NOMO-1 treated with dmso at 0.1 percent for 144 hours (cell line): Measurements from ENCODE around the gene SORCS3.

Experiments
- DNase-seq: peaks from one replicate; lab custom pipeline; 2025; ENCODE audit not compliant: unreplicated experiment; lab: John Stamatoyannopoulos, UW

The SORCS3 gene

DNA sequence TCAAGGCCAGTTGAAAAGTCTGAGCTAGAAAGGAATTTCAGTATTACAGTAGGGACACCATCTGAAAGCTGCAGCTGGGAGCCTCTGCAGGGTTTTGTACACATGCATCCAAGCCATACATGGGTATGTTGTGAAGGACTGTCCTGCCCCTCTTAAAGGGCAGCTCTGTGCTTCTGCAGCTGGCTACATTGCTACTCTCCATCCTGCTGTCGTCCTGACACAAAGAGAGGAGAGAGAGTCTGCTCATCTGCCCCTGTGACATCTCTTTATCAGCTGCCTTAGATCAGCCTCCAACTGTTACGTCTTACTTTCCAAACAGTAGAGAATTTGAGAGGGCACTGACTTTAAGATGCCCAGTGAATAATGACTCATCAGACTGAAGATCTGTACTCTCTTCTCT lies 602.7 kb downstream of the SORCS3 start:
- no peak for DNase-seq

DNA sequence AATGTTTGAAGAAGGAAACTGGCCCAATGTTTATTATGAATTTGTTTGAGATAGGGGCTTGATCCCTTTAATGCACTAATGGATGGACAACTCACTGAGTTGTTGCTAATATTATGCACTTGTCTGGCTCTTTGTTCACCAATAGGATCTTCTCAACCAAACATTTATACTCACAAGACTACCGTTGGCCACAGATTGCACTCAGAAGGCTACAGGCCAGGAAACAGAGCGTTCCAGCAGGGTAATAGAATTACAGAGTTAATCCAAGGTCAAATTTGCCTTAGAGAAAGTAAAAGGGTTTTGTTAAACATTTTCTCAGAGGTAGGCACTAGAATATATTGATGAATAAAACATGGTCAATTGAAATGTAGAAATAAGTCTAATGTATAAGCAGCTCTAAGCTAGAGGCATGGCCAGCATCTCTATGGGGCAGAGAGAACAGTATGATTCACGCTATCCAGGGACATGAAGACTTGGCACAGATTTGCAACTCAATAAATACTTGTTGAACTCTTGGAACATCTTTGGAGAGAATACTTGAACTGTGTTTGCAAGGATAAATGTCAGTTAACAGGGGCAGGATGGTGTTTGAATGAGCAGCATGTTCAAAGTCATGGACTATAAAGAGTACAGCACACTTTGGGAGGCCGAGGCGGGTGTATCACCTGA lies 606.9 kb downstream of the SORCS3 start:
- no peak for DNase-seq

DNA sequence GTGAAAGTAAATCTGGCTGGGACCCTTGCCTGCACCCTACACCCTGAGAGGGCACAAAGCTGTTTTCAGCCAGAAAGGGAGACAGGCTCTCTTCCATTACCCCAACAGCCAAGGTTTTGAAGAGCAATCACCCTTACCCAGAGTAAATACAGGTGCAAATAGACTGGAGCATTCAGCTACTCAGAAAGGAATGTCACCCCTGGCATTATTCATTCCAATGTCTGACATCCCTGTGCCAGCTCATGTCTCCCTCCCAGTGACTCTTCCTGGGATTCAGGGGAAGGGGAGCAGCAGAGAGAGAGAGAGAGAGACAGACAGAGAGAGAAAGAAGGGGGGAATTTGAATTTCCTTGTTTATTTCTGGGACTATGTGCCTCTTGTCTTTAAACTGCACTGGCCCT lies 611.8 kb downstream of the SORCS3 start:
- no peak for DNase-seq

DNA sequence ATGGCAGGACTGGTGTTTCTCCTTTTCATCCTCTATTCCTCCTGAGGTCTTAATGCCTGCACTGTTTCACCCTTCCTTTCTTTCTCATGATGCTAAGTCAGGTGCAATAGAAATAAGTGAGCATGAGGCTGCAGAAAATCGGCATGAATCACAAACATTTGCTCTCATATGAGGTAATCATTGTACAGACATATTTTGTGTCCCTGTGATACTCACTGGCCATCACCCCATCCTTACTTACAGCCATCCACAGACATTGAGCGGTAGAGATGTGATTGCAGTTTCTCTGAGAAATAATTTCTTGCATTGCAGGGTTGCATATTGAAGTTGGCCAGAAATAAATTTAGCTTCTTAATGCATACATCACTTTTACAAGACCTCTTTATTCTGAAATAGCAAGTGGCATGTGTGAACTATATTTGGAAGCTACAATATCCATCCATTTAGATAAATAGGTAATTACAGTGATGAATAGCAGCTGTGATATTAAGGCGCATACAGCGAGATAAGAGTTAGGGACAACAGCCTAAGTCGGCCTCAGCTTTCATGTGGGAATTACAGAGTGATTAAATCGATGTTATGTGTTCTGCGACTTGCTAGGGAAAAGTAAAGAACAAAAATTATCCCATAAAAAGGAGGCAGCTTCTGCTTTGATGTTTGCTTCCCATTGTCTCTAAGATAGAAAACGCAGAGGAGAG lies 612.6 kb downstream of the SORCS3 start:
- DNase-seq: no peak

DNA sequence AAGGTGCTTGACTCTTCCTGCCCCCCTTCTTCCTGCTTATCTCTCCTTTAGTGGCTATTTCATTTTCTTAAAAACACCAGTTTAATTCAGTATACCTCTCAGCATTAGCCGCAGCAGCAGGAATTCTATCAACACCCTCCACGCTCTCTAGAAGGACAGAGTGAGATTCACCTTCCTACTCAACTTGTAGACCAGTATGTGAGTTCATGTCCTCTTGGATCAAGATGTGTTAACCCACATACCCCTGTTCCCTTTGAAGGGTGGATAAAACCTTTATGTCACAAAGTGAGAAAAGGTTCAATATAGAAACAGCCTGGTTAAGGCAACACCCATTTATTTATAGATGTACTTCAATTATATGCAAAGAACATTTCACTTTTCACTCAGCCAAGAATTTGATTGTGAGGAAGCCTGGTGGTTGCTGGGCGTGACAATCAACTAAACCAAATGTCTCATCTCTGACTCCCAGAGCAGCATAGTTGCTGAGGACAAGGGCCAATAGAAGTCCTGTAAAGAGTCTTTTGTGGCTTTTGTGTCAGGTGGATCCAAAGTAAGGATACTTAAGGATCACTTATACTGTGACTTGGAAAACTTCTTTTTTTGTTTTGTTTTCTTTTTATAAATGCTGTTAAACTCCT lies 617.1 kb downstream of the SORCS3 start:
- no peak for DNase-seq

DNA sequence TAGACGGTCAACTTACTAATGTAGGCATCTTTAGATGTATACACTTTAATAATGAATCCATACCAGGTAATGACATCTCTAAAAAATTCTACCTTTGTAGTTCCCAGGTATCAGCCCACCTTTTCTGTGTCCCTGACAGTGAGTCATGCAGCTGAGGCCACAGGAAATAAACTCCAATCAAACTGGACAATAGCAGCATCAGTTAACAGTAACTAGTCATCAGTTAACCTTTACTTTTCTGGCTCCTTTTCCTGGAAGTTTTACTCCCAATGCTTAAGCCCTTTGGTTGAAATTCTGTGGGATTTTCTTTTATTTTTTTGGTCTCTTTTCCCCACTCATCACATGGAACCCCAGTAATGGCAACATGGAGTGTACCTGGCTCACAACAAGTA lies 617.6 kb downstream of the SORCS3 start:
- DNase-seq: no peak

DNA sequence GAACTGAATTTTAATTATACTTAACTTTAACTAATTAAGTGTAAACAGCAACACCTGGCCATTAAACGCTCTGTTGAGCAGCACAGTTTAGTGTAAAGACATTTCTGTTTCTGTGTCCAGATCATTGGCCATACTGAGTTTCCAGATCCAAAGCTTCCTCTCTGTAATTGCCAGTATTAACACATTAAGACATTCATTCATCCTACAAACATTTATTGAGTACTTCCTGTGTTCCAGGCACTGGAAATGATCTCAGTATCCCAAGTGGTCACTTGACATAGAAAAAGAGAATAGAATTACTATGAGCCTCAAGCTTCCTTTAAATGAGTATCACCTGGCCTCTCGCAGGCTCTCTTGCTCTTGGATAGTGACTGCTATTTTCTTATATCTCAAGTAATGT lies 618.1 kb downstream of the SORCS3 start:
- DNase-seq: no peak

DNA sequence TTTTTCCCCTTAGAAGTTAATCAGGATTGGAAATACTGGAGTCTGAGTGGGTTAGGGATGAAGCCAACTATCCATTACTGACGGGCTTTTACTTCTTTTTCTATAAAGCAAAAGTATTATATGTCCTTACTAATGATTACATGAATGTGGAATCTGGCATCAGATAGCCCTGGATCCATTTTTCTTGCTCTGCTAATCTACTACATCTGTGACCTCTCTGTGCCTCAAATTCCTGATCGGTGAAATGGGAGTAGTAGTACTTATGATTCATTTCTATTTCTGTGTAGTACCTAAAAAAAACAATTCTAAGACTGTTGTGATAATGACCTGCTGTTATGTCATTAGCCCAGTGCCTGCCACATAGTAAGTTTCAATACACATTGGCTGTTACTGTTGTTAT lies 621.6 kb downstream of the SORCS3 start:
- DNase-seq: no peak

DNA sequence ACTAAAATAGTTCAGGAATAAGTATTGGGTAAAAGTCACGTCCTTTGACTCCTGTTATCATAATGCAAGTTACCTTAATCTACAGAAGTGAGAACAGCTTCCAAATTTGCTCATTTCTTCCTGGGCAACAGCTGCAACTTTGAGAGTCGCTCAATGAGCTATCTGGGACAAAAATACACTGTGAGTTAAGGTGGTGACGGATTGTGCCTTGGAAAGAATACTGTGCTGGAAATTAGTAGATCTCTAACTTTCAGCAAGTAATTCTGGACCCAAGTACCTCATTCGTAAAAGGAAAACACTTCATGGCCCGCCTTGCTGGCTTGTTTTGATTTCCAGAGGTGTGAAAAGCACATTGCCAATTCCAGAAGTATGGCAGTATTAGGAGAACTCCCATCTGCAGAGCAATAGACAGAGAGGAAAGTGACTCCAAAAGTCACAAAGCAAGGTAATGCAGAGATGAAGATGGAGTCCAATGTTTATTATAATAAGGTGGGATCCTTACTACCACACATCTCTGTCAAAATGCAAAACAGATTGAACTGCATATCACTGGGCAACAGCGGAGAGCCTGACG lies 626.0 kb downstream of the SORCS3 start:
- DNase-seq: no peak

DNA sequence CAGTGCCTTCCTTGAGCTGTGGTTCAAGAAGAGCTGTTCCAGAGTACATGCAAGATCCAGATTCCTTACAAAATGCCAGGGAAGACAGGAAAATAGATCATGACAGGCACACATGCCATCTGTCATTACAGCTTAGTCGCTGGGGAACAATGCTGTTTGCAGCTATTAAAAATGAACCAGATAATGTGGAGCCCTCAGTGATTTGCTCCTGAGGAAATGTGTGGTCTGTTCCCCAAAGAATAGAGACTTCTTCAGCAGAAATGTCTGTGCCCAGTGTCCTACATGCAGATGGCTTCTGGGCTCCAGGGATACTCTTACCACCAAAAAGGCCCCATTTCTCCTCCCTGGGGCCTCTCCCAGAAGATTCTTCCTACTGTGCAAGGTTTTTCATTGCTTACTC lies 627.9 kb downstream of the SORCS3 start:
- DNase-seq: no peak

DNA sequence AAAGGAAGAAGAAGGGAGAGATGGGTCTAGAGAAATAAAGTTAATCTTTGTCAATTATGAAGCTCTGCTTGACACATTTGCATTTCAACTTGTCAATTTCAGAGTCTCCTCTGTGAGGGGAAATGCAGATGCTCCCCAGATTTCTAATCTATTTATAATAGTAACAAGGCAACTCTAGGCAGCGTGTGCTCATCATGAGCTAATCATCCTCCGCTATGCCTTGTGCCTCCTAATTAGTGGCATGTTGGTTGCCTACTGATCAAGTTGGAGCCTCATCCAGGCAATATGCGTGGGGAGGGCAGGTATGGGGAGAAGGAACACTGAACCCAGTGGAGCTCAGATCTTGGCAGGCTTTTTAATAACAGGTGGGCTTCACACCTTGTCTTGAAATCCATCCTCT lies 628.6 kb downstream of the SORCS3 start:
- no peak for DNase-seq

DNA sequence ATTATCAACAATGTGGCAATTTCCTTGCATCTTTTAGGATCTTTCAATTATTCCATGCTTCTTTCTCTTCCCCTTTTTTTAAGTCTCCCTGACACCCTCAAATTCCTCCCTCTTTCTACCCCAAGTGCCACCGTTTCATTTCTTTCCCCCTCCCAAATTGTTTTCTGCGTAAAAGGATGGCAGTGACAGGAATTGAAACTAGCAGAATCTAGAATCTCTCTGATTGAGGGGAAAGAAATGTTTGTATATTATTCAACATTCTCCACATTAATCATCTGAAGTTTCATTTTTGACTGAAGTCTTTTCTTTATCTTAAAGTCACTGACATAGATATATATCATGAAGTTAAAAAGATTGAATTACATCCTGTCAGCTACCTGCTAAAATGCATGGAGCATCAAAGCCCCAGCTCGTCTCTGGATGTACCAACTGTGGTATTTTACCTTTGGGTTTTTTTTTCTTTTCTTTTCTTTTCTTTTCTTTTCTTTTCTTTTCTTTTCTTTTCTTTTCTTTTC lies 633.5 kb downstream of the SORCS3 start:
- DNase-seq: no peak

DNA sequence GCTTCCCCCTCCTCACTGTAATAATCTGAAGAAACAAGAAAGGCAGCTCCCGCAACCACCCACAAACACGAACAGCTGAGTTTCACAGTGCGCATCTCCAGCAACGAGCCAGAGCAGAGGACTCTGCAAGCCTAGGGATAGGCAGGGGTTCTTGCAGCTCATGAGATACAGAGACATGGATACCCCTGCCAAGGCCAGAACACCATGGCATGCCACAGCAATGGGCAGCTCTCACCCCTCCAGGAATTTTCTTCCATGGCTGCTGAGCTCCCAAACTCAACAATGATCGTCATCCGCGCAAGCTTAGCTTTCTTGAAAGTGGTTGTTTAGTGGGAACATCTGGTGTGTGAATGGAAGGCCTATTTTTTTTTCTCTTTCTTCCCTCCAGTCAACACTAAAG lies 637.3 kb downstream of the SORCS3 start:
- DNase-seq: no peak

DNA sequence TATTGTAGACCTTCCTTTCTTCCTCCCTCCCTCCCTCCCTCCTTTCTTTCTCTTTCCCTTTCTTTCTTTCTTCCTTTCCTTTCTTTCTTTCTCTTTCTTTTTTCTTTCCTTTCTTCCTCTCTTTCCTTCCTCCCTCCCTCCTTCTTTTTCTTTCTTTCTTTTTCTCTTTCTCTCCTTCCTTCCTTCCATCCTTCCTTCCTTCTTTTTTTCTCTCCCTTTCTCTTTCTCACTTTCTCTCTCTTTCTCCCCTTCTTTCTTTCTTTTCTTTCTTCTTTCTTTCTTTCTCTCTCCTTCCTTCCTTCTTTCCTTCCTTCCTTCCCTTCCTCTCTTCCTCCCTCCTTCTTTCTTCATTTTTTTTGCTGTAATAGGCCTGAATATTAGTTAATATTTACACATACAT lies 638.0 kb downstream of the SORCS3 start:
- no peak for DNase-seq

DNA sequence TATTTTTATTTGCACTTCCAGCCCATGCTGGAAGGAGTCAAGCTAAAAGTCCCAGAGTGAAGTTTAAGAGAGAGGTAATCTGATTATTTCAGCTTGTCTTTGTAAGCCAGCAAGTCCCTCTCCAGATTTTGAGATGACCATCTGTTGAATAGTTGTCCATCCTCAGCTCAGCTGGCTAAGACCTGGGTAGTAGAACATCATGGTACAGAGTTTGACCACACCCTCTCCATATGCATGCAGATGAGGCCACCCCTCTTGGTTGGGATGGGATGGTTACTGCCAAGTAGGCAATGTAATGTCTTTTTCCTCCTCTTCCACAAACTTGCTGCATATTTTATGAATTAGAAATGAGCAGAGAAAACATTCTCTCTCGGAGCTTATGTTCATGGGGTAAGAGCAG lies 639.8 kb downstream of the SORCS3 start:
- no peak for DNase-seq

DNA sequence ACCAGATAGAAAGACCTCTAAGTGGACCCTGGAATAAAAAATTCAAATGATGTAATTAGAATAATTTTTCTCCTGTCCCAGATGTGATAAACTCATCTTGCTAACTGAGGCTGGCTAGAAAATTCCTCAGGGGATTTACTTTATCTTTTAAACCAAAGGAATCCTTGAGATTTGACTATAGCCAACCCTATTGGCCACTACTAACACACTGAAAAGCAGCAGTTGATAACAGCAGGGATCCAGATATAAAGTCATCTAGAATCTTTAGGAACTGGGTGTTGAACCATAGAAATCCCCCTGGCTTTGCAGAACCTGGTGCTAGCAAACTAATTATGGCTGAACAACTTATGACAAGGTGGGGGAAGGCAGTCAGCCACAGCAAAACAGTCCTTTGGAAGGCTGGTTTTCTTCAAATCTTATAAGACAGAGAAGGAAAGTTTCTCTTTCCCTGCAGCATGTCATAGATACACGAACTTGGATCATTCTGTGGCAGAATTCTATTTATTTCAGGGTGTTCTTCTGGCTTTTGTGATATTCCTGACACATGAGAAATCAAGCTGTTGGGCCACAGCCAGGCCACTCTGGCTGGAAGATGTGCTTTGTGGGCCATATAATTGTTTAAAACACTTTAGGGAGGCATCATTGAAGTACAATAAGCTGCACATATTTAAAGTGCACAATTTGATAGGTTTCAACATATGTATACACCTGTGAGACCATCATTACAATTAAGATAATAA lies 643.6 kb downstream of the SORCS3 start:
- DNase-seq: no peak

DNA sequence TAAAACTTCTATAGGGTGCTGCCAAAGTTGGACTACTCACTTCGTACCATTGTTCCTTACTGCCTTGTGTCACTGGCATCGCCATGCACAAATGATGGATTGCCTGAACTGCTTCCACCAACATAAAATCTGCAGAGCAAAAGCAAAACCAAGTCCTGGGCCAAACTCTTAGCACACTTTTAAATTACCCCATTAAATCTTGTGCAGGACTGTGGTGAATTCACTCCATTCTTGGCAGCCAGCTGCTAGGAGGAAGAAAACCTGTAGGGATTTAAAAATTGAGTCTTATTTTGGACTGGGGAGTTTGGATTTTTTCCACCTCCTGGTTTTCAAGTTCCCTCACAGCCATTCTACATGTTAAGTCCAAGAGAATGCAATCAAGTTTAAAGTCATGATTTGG lies 646.9 kb downstream of the SORCS3 start:
- DNase-seq: no peak

DNA sequence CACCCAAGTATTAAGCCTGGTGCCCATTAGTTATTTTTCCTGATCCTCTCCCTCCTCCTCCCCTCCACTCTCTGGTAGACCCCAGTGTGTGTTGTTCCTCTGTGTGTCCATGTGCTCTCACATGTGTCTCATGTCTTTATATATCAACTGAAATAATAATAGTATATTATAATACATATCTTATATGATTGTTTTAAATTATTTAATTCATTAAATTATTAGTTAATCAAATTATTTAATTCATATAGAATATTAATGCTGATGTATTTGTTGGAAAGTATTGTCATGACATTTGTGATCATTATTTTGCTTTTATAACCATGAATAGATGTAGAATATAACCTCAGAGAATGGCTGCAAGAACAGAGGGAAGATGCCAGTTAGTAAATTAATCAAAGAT lies 647.5 kb downstream of the SORCS3 start:
- no peak for DNase-seq

DNA sequence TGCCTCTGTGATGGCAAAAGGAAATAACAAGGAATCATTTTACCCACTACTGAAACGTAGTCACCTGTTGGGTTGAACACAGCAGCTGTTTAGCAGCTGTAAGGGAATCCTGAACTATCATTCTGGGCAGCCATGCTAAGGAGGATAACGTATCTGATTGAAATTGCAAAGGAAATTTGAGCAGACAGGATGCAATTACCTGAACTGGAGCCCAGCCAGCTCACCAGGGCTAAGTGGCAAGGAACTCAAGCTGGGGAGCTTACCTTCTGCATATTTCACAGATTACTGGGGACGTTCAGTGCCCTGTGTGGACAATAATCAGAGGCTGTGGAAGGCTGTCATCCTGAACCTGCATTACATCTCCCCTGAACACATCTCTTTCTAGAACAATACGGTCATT lies 650.5 kb downstream of the SORCS3 start:
- DNase-seq: no peak

DNA sequence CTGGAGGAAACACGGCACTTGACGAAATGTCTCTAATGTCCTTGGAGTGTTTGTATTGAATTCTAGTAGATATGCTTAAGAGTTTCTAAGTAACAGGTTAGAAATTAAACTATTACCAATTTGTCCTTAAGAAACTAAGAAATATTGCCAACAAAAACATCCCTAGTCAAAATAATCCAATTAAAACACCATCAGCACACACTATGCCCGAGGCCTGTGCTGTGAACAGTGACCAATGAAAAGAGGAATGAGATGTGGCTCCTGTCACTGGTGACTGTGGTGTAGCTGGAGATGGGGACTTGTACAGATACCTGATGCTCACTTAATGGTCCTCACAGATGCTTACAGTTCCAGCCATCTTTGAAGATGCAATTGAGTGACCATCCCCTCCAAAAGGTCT lies 651.1 kb downstream of the SORCS3 start:
- no peak for DNase-seq
